ENCODE data around the gene TCEA3.
A peak's percentile ranks its signal among the peaks of the same experiment; 100 is the strongest.

Gene TCEA3

DNA sequence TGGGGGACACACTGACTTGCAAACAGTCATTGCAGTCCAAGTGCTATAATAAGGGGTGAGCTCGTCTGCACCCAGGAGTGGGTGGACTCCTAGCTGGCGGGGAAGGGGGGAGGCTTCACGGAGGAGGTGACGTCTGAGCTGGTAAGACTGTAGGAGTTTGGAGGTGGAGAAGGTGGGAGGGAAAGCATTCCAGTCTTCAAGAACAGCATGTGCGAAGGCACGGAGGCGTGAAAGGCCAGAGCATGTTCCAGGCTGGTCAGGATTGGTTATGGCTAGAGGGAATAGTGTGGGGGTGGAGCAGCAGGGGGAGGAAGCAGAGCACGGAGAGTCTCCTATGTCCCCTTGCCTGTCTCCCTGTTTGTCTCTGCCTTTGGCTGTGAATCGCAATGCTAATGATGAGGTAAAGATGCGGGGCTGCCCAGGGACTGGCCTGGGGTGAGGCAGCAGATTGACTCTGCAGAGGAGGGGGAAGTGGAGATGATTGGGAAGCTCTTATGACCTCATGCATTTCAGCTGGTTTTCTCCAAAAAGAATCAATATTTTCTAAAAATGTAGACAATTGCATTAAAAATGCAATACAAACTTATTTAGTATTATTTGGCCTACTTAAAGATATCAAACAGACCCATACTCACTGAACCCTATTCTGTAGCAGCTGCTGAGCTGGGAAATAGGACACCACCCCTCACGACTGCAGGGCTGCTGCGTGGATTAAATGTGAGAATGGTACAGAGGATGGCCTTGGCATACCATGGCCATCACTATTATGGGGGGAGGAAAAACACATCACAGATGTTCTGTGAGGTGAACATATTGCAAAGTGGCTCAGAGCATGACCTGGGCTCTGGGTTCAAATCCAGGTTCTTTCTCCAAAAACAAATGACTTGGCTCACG, 52.3 kb downstream of the TCEA3 start:
- no peaks in the 10 kb centered on the region for H3K9me3 ChIP-seq (ENCODE audit: control insufficient read depth, low read length)
- no peak overlapping the region for H3K9ac ChIP-seq
- no peak overlapping the region for H3K4me2 ChIP-seq (ENCODE audit: low read length)
- peaks cover 7% of the 10 kb centered on the region for H3K4me1 ChIP-seq
- H3K36me3 ChIP-seq (ENCODE audit: control insufficient read depth, insufficient read depth, low read length): no peaks in the 10 kb centered on the region
- no peak overlapping the region for H3K27ac ChIP-seq
- H3K4me3 ChIP-seq (ENCODE audit: low read depth, low read length): no peak overlapping the region
- no peaks in the 10 kb centered on the region for H3K79me2 ChIP-seq
- TF ChIP-seq, protein P1, sequence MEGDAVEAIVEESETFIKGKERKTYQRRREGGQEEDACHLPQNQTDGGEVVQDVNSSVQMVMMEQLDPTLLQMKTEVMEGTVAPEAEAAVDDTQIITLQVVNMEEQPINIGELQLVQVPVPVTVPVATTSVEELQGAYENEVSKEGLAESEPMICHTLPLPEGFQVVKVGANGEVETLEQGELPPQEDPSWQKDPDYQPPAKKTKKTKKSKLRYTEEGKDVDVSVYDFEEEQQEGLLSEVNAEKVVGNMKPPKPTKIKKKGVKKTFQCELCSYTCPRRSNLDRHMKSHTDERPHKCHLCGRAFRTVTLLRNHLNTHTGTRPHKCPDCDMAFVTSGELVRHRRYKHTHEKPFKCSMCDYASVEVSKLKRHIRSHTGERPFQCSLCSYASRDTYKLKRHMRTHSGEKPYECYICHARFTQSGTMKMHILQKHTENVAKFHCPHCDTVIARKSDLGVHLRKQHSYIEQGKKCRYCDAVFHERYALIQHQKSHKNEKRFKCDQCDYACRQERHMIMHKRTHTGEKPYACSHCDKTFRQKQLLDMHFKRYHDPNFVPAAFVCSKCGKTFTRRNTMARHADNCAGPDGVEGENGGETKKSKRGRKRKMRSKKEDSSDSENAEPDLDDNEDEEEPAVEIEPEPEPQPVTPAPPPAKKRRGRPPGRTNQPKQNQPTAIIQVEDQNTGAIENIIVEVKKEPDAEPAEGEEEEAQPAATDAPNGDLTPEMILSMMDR (IDR thresholded peaks at IDR 0.05): no peak
- H3K27me3 ChIP-seq (ENCODE audit: control insufficient read depth, insufficient read depth, low read length): no peaks in the 10 kb centered on the region
- H2AFZ ChIP-seq: no peak overlapping the region

DNA sequence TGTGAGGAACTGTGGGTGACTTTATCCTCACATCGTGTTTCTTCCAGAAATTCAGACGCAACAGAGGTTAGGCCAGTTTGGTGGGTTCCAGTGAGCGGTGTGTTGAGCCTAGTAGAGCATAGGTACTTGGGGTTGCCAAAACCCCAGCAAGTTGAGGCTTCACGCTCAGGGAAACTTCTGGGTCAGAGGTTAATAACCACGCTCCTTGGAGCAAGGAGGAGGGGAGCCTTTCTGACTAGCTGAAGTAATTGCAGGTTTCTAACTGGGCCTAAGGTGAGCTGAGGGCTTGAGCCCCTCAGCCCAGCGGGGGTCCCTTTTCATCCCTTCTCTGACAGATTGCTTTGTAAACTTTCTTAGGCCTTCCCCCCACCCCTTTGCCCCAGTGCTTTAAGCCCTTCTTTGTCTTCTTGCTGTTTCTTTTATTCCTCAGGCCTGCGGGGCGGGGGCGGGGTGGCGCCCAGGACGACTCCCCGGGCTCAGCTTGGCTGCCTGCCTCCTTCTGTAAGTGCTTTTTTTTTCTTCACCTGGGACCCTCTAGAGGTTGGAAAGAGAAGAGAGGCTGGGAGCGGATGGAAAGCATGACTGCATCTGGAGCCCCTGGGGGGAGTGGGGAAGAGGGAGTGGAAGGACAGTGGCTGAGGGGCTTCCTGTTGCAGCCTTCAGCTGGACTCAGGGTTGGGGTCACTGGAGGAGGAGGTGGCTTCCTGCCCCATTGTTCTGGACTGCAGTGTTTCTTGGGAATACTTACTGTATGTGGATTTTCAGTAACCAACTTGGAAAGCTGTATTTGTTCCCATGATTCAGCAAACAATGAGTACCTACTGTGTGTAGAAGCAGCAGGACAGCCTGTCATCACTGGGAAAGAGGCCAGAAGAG, 53.6 kb downstream of the TCEA3 start:
- Histone ChIP-seq H2AFZ (no peak overlapping the region), H3K36me3 (ENCODE audit: control insufficient read depth, insufficient read depth, low read length) (no peaks in the 10 kb centered on the region), H3K9ac (no peak overlapping the region), H3K9me3 (ENCODE audit: control insufficient read depth, low read length) (no peaks in the 10 kb centered on the region), H3K4me1 (peaks cover 7% of the 10 kb centered on the region), H3K4me3 (ENCODE audit: low read depth, low read length) (no peak overlapping the region), H3K27me3 (ENCODE audit: control insufficient read depth, insufficient read depth, low read length) (no peaks in the 10 kb centered on the region), H3K4me2 (ENCODE audit: low read length) (peak overlapping the region; percentile 99), H3K27ac (peak overlapping the region; percentile 95), H3K79me2 (no peaks in the 10 kb centered on the region)
- TF ChIP-seq, protein P1 (IDR thresholded peaks at IDR 0.05): no peak

DNA sequence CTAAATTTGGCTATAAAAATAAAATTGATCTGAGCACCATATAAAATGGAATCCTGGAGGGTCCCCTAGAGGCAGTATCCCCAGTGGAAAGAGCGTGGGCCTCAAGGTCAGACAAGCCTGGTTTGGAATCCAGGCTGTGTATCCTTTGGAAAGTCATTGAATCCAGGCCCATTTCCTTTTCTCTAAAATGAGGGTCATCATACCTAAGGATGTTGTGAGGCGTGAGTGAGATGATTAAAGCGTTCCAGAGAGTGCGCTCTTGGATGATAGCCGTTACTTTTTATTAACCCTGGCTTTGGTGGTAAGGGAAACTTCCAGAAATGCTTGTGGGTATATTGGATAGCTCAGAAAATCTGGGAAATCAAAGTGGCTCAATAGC, 54.2 kb downstream of the TCEA3 start:
- H3K9ac ChIP-seq: no peak overlapping the region
- TF ChIP-seq, protein P1 (IDR thresholded peaks at IDR 0.05): no peak
- peak overlapping the region; percentile 99 for H3K4me3 ChIP-seq (ENCODE audit: low read depth, low read length)
- peak overlapping the region; percentile 99 for H3K4me2 ChIP-seq (ENCODE audit: low read length)
- H2AFZ ChIP-seq: no peak overlapping the region
- peaks cover 7% of the 10 kb centered on the region for H3K4me1 ChIP-seq
- no peaks in the 10 kb centered on the region for H3K36me3 ChIP-seq (ENCODE audit: control insufficient read depth, insufficient read depth, low read length)
- no peaks in the 10 kb centered on the region for H3K27me3 ChIP-seq (ENCODE audit: control insufficient read depth, insufficient read depth, low read length)
- no peaks in the 10 kb centered on the region for H3K9me3 ChIP-seq (ENCODE audit: control insufficient read depth, low read length)
- no peaks in the 10 kb centered on the region for H3K79me2 ChIP-seq
- peak overlapping the region; percentile 95 for H3K27ac ChIP-seq

DNA sequence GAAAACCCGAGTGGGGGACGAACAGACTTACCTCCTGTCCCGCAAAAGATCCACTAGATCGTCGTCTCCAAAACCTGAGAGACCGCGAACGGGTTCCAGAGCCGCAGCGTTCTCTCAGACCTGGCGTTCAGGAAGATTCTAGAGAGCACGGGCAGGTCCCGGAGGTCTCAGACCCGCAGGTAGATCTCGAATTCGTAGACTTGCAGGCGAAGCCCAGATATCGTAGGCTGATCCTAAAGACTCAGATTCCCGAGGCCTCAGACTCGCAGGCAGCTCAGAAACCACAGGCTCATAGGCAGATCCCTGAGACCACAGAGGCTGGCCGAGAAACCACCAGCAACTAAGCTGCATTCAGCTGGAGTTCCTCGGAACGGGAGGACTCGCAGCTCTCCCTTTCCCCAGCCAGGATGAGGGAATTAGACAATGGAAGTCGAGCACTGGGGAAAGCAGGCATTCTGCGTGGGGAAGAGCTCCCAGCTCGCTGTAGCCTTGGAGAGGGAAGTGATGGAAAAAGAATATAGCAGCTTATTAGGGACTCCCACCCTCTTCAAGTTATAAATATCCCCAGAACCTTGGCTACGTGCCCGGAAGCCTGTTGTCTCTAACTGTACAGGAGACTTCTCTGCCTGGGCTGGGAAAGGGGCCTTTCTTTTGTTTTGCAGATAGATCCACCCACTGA, 55.1 kb downstream of the TCEA3 start, which contains the start of gene ZNF436:
ZNF436 (minus strand) TSS at position 502 of the 679 bp plus-strand sequence. CDS start 1,831 bp downstream, outside the sequence.
- peak within 1 kb of the TSS; percentile 99 for H3K4me2 ChIP-seq (ENCODE audit: low read length)
- H3K36me3 ChIP-seq (ENCODE audit: control insufficient read depth, insufficient read depth, low read length): no peaks in the 10 kb centered on the region
- peak within 1 kb of the TSS; percentile 95 for H3K27ac ChIP-seq
- peak within 1 kb of the TSS; percentile 99 for H3K4me3 ChIP-seq (ENCODE audit: low read depth, low read length)
- TF ChIP-seq, protein P1 (IDR thresholded peaks at IDR 0.05): no peak
- H3K79me2 ChIP-seq: no peaks in the 10 kb centered on the region
- peak within 1 kb of the TSS; percentile 98 for H2AFZ ChIP-seq
- H3K9me3 ChIP-seq (ENCODE audit: control insufficient read depth, low read length): no peaks in the 10 kb centered on the region
- no peaks in the 10 kb centered on the region for H3K27me3 ChIP-seq (ENCODE audit: control insufficient read depth, insufficient read depth, low read length)
- H3K4me1 ChIP-seq: peaks cover 7% of the 10 kb centered on the region
- peak within 1 kb of the TSS; percentile 32 for H3K9ac ChIP-seq

Data from parathyroid adenoma (tissue), 2 donors.